ENCODE data around the gene DENND1A.

GRCh38 chr9:123378025-123378424 lies 551.9 kb downstream of the DENND1A start:
- TF ChIP-seq EZH2 (IDR thresholded peaks at IDR 0.05; ENCODE audit: low read depth, unreplicated experiment) (no peak), CTCF (conservative IDR thresholded peaks at IDR 0.05; ENCODE audit: low read depth in 2 of 2) (no peak), JUNB (IDR thresholded peaks at IDR 0.05; ENCODE audit: unreplicated experiment) (no peak), CREB1 (CRISPR knock-in tag; IDR thresholded peaks at IDR 0.05; ENCODE audit: low read depth) (no peak), POLR2AphosphoS5 (IDR thresholded peaks at IDR 0.05; ENCODE audit: low read depth) (no peak)
